ENCODE results near the gene PVALB. TPM values are rescaled to one million over a fixed set of nuclear protein-coding genes. Genes with fewer than 3 reads are reported as not detected.
A peak's percentile ranks its signal among the peaks of the same experiment; 100 is the strongest.

Gene PVALB
- total and polyA plus RNA-seq, 2 donors (not counting 3 experiments of a cell fraction or from before 2014, with no cell fraction given): not detected

DNA sequence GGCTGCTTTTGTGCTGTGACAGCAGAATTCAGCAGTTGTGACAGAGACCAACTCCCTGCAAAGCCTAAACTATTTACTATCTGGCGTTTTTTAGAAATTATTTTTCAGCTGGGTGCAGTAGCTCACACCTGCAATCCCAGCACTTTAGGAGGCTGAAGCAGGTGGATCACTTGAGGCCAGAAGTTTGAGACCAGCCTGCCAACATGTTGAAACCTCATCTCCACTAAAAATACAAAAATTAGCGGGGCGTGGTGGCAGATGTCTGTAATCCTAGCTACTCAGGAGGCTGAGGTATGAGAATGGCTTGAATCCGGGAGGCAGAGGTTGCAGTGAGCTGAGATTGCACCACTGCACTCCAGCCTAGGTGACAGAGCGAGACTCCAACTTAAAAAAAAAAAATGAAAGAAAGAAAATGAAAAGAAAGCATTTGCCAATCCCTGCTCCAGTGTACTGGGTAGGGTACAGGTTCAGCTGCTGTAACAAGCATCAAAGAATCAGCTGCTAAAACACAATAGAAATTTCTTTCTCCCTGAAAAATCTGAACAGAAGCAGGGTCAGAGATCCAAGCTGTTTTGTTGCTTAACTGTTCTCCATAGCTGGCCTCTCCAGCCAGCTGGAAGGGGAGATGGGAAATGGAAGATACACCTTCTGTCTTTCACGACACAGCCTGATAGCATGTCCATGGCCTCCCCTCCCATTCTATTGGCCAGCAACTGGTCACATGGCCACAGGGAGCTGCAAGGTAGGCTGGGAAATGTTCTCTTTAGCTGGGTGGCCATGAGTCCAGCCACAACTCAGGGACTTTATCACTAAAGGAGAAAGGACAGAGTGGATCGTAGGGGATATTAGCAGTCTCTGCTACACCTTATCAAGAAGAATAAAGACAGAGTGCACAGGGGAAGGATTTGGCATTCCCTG is 35.5 kb upstream of the PVALB start:
- POLR2A ChIA-PET: no interaction called here
- dilution Hi-C loops (cut with MboI; ENCODE audit: extremely low pct_ligation_motif_present, low sequenced_read_pairs): no loop called here
- H3K27me3 ChIP-seq (ENCODE audit: control insufficient read depth in 2 of 2, insufficient read depth in 2 of 2, low read length in 2 of 2): peaks cover 6 to 8% of the 10 kb centered on the region in 2 experiments
- H3K27ac ChIP-seq (ENCODE audit: insufficient read depth, low read depth, low read length): no peak overlapping the region
- H3K79me2 ChIP-seq (ENCODE audit: control insufficient read depth, insufficient read depth, low read length): no peaks in the 10 kb centered on the region
- DNase-seq (ENCODE audit: low read depth, low spot score): no peak
- peaks cover 7% of the 10 kb centered on the region for H3K4me1 ChIP-seq (ENCODE audit: control insufficient read depth, extremely low read depth, insufficient read depth, low read length)
- no peaks in the 10 kb centered on the region for H3K9me3 ChIP-seq (replicated peaks; ENCODE audit: control insufficient read depth, insufficient read depth, low read length)
- FAIRE-seq: no peak
- no peaks in the 10 kb centered on the region for H3K9me1 ChIP-seq (replicated peaks; ENCODE audit: control insufficient read depth, extremely low read depth, insufficient read depth, low read length)
- H3K36me3 ChIP-seq (ENCODE audit: control insufficient read depth in 2 of 2, extremely low read depth in 1 of 2, insufficient read depth in 2 of 2, low read length in 2 of 2): no peaks in the 10 kb centered on the region
- no peaks in the 10 kb centered on the region for H4K20me1 ChIP-seq (replicated peaks; ENCODE audit: control insufficient read depth, extremely low read depth, insufficient read depth, low read length)
- no peak overlapping the region for H3K9ac ChIP-seq (replicated peaks; ENCODE audit: extremely low read depth, insufficient read depth, low read length)
- H3K4me2 ChIP-seq (ENCODE audit: insufficient read depth, low read length): no peak overlapping the region
- no peak overlapping the region for H3K4me3 ChIP-seq (replicated peaks in 1 of 3; ENCODE audit: insufficient read depth in 1 of 3, low read depth in 1 of 3, low read length in 3 of 3)
- intact Hi-C loops (cut with micrococcal nuclease): no loop called here
- H2AFZ ChIP-seq (ENCODE audit: low read depth, low read length): peak overlapping the region; percentile 41
- TF ChIP-seq EZH2 (IDR thresholded peaks at IDR 0.05; ENCODE audit: borderline replicate concordance, low read depth, low read length, severe bottlenecking) (no peak), FOS (IDR thresholded peaks at IDR 0.05; ENCODE audit: borderline replicate concordance, insufficient read depth, low read length) (no peak), GATA2 (IDR thresholded peaks at IDR 0.05; ENCODE audit: insufficient read depth, insufficient read length, low read depth, low read length) (no peak), JUN (IDR thresholded peaks at IDR 0.05; ENCODE audit: borderline replicate concordance, insufficient read depth, insufficient read length, low read depth) (no peak), POLR2A (IDR thresholded peaks at IDR 0.05; ENCODE audit: low read depth, low read length) (no peak), POLR2AphosphoS5 (IDR thresholded peaks at IDR 0.05; ENCODE audit: insufficient read depth, low read depth, low read length) (no peak), MYC (IDR thresholded peaks at IDR 0.05; ENCODE audit: low read depth, low read length) (no peak)
- TF ChIP-seq, protein P1, sequence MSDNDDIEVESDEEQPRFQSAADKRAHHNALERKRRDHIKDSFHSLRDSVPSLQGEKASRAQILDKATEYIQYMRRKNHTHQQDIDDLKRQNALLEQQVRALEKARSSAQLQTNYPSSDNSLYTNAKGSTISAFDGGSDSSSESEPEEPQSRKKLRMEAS (IDR thresholded peaks at IDR 0.05; ENCODE audit: insufficient read depth, insufficient read length): no peak
- TF ChIP-seq, protein P2, sequence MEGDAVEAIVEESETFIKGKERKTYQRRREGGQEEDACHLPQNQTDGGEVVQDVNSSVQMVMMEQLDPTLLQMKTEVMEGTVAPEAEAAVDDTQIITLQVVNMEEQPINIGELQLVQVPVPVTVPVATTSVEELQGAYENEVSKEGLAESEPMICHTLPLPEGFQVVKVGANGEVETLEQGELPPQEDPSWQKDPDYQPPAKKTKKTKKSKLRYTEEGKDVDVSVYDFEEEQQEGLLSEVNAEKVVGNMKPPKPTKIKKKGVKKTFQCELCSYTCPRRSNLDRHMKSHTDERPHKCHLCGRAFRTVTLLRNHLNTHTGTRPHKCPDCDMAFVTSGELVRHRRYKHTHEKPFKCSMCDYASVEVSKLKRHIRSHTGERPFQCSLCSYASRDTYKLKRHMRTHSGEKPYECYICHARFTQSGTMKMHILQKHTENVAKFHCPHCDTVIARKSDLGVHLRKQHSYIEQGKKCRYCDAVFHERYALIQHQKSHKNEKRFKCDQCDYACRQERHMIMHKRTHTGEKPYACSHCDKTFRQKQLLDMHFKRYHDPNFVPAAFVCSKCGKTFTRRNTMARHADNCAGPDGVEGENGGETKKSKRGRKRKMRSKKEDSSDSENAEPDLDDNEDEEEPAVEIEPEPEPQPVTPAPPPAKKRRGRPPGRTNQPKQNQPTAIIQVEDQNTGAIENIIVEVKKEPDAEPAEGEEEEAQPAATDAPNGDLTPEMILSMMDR (IDR thresholded peaks at IDR 0.05; ENCODE audit: extremely low read depth in 1 of 2, insufficient read depth in 1 of 2, low read depth in 1 of 2, low read length in 2 of 2): no peak
- no TSS peak for BruUV-seq (replicated peaks)
- CTCF ChIA-PET: interaction anchor here (1.0 to 3.3 kb wide), 13 partner anchors 9 to 305 kb away, joined by 3 to 47 read pairs (median 4); partner anchors contain the start of gene IFT27
